Naive thymus-derived CD4-positive, alpha-beta T cell (primary cell): Measurements from ENCODE around the gene TIMP2. TPM values are rescaled to one million over a fixed set of nuclear protein-coding genes. Genes with fewer than 3 reads are reported as not detected.

Source experiments
- ATAC-seq: fragments of 150-1000 bp; cut with Tn5 transposase; 2 replicates; pipeline ENCODE4 v1.10.0; 2021; ENCODE audit warnings: mild to moderate bottlenecking, moderate library complexity
- CTCF ChIA-PET: fragments of 350-600 bp; sonication (Branson Sonifier 250); formaldehyde crosslinking; loops from one replicate; lab custom pipeline; 2021; ENCODE audit warnings: antibody characterized with exemption; lab: Charles Lee
- POLR2A ChIA-PET: fragments of 350-600 bp; sonication (Branson Sonifier 250); formaldehyde crosslinking; loops from one replicate; lab custom pipeline; 2021; ENCODE audit warnings: antibody characterized with exemption, inconsistent platforms; lab: Charles Lee
- DNase-seq, 9 donors: peaks; one replicate each; pipeline versions ENCODE4 v3.0.0 to v3.0.0-alpha.2; 2020 to 2022; ENCODE audit warnings: mixed read lengths in 1 of 9
- H3K27ac ChIP-seq: one replicate; pipeline ENCODE4 v1.7.0; 2013; ENCODE audit warnings: mild to moderate bottlenecking, low read depth, low read length, moderate library complexity
- H3K27me3 ChIP-seq, 2 donors: one replicate each; pipeline ENCODE4 v1.7.0; 2013; ENCODE audit warnings: low read length in 2 of 2, mild to moderate bottlenecking in 2 of 2, moderate library complexity in 2 of 2; ENCODE audit not compliant: control insufficient read depth in 2 of 2, insufficient read depth in 2 of 2
- H3K36me3 ChIP-seq, 3 experiments: 1 replicate in 2 of 3; 2 replicates in 1 of 3; pipeline ENCODE4 v1.7.0; 2013; ENCODE audit warnings: low read length in 3 of 3, mild to moderate bottlenecking in 3 of 3, moderate library complexity in 1 of 3; ENCODE audit not compliant: insufficient read depth in 3 of 3, control insufficient read depth in 2 of 3
- H3K4me1 ChIP-seq, 2 donors: one replicate each; pipeline ENCODE4 v1.7.0; 2013; ENCODE audit warnings: low read length in 2 of 2, mild to moderate bottlenecking in 2 of 2, moderate library complexity in 1 of 2; ENCODE audit not compliant: control insufficient read depth in 2 of 2, insufficient read depth in 2 of 2
- H3K4me3 ChIP-seq: 2 replicates; pipeline ENCODE4 v1.7.0; 2013; ENCODE audit warnings: mild to moderate bottlenecking, low read length
- H3K9me3 ChIP-seq, 3 experiments: 1 replicate in 2 of 3; 2 replicates in 1 of 3; pipeline ENCODE4 v1.7.0; 2013; ENCODE audit warnings: low read length in 3 of 3; ENCODE audit not compliant: control insufficient read depth in 2 of 3
- H3K27ac Mint-ChIP-seq, 9 donors: one replicate each; pipeline ENCODE4 v1.8.0; 2020 to 2022; ENCODE audit warnings: mixed read lengths in 9 of 9, mild to moderate bottlenecking in 8 of 9, moderate library complexity in 5 of 9, inconsistent platforms in 2 of 9
- H3K27me3 Mint-ChIP-seq, 5 donors: one replicate each; pipeline ENCODE4 v1.8.0; 2021 to 2022; ENCODE audit warnings: mixed read lengths in 5 of 5, mild to moderate bottlenecking in 1 of 5
- H3K36me3 Mint-ChIP-seq, 5 donors: one replicate each; pipeline ENCODE4 v1.8.0; 2020 to 2022; ENCODE audit warnings: mixed read lengths in 5 of 5, mild to moderate bottlenecking in 3 of 5, inconsistent platforms in 1 of 5
- H3K4me1 Mint-ChIP-seq, 7 donors: one replicate each; pipeline ENCODE4 v1.8.0; 2020 to 2022; ENCODE audit warnings: mixed read lengths in 7 of 7, mild to moderate bottlenecking in 3 of 7, inconsistent platforms in 1 of 7
- H3K4me3 Mint-ChIP-seq, 10 donors: one replicate each; pipeline ENCODE4 v1.8.0; 2020 to 2022; ENCODE audit warnings: mild to moderate bottlenecking in 10 of 10, mixed read lengths in 10 of 10, moderate library complexity in 6 of 10, inconsistent platforms in 2 of 10
- H3K9me3 Mint-ChIP-seq, 11 donors: one replicate each; pipeline ENCODE4 v1.8.0; 2020 to 2022; ENCODE audit warnings: mixed read lengths in 11 of 11, mild to moderate bottlenecking in 4 of 11, inconsistent platforms in 1 of 11, moderate library complexity in 1 of 11
- intact Hi-C, 2 donors: fragments of 100-400 bp; cut with micrococcal nuclease; formaldehyde crosslinking; loops; one replicate each; pipeline ENCODE4 v1.15.1; 2023
- polyA plus RNA-seq, 2 donors: library from polyadenylated mRNA; unstranded; fragments of 300-500 nt; fragmentation: Illumina TruSeq; gene quantifications; one replicate each; pipeline ENCODE4 v1.2.3, GENCODE V29; 2021
- total RNA-seq, 6 experiments: library from RNA in 5 of 6; stranded (reverse) in 5 of 6; gene quantifications; 1 replicate in 5 of 6; 2 replicates in 1 of 6; pipeline ENCODE4 v1.2.3 and lab custom pipeline; 2021 to 2026

Gene TIMP2
- total and polyA plus RNA-seq, 7 experiments from 2014 or later, result 0.23 to 46.1 (median 5.7) TPM

- H3K9me3 ChIP-seq, result no peaks in the 10 kb centered on the region
- no peaks in the 10 kb centered on the region for H3K4me1 ChIP-seq
- H3K27ac ChIP-seq, result no peak overlapping the region
- intact Hi-C loops, result no loop called here
- no peaks in the 10 kb centered on the region for H3K36me3 ChIP-seq
- no peaks in the 10 kb centered on the region for H3K27me3 ChIP-seq
- H3K36me3 Mint-ChIP-seq, result no peaks in the 10 kb centered on the region
- POLR2A ChIA-PET, result no interaction called here
- H3K27ac Mint-ChIP-seq, result no peak overlapping the region
- no peak for DNase-seq
- CTCF ChIA-PET, result no interaction called here
- H3K27me3 Mint-ChIP-seq, result peaks cover 0 to 3% (median 0%) of the 10 kb centered on the region in 5 donors
- H3K4me3 Mint-ChIP-seq, result no peak overlapping the region
- no peak for ATAC-seq
- H3K4me3 ChIP-seq, result no peak overlapping the region
- H3K4me1 Mint-ChIP-seq, result peaks cover 0 to 11% (median 0%) of the 10 kb centered on the region in 7 donors
- no peaks in the 10 kb centered on the region for H3K9me3 Mint-ChIP-seq
Observed at GRCh38 chr17:78898947-78899346, 26.2 kb downstream of the TIMP2 start.

- Mint-ChIP-seq H3K27me3 (no peaks in the 10 kb centered on the region), H3K27ac (no peak overlapping the region), H3K36me3 (no peaks in the 10 kb centered on the region), H3K9me3 (no peaks in the 10 kb centered on the region), H3K4me1 (peaks cover 0 to 6% (median 0%) of the 10 kb centered on the region in 7 donors), H3K4me3 (no peak overlapping the region)
- Histone ChIP-seq H3K4me3 (no peak overlapping the region), H3K27me3 (no peaks in the 10 kb centered on the region), H3K36me3 (no peaks in the 10 kb centered on the region), H3K4me1 (no peaks in the 10 kb centered on the region), H3K27ac (no peak overlapping the region), H3K9me3 (no peaks in the 10 kb centered on the region)
- ATAC-seq (no peak), DNase-seq (no peak)
- POLR2A ChIA-PET, result no interaction called here
- intact Hi-C loops, result no loop called here
- CTCF ChIA-PET, result interaction anchor here (1.2 kb wide), 1 partner anchor 33 kb away, joined by 4 read pairs; no protein-coding TSS in a partner anchor
Observed at GRCh38 chr17:78898075-78898836, 26.9 kb downstream of the TIMP2 start.

DNA sequence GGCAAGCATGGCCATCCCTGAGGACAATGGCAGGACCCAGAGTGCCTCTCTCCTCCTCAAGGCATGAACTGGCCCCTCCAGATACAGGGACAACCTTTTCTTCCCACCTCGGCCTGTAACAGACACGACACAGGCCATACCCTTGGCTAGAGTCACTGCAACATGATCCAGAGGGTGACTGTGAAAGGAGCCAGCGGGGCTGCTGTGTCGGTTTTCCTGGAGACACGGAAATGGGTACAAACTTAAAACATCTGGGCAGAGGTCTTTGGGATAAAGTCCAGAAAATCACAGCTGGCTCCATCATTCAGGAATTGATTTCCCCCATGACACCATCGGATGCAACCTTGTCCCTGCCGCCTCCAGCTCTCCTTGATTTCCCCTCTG, 27.5 kb downstream of the TIMP2 start:
- DNase-seq (no peak), ATAC-seq (no peak)
- Mint-ChIP-seq H3K4me3 (no peak overlapping the region), H3K4me1 (peaks cover 0 to 10% (median 3%) of the 10 kb centered on the region in 7 donors), H3K9me3 (no peaks in the 10 kb centered on the region), H3K27ac (peak overlapping the region in 1 of 9 donors; percentile 55), H3K36me3 (no peaks in the 10 kb centered on the region), H3K27me3 (no peaks in the 10 kb centered on the region)
- H3K4me1 ChIP-seq, result no peaks in the 10 kb centered on the region
- ChIA-PET CTCF (interaction anchor here (1.2 kb wide), 1 partner anchor 32 kb away, joined by 4 read pairs; no protein-coding TSS in a partner anchor), POLR2A (no interaction called here)
- H3K27me3 ChIP-seq, result no peaks in the 10 kb centered on the region
- no peak overlapping the region for H3K27ac ChIP-seq
- intact Hi-C loops, result no loop called here
- H3K9me3 ChIP-seq, result no peaks in the 10 kb centered on the region
- H3K4me3 ChIP-seq, result no peak overlapping the region
- no peaks in the 10 kb centered on the region for H3K36me3 ChIP-seq

DNA sequence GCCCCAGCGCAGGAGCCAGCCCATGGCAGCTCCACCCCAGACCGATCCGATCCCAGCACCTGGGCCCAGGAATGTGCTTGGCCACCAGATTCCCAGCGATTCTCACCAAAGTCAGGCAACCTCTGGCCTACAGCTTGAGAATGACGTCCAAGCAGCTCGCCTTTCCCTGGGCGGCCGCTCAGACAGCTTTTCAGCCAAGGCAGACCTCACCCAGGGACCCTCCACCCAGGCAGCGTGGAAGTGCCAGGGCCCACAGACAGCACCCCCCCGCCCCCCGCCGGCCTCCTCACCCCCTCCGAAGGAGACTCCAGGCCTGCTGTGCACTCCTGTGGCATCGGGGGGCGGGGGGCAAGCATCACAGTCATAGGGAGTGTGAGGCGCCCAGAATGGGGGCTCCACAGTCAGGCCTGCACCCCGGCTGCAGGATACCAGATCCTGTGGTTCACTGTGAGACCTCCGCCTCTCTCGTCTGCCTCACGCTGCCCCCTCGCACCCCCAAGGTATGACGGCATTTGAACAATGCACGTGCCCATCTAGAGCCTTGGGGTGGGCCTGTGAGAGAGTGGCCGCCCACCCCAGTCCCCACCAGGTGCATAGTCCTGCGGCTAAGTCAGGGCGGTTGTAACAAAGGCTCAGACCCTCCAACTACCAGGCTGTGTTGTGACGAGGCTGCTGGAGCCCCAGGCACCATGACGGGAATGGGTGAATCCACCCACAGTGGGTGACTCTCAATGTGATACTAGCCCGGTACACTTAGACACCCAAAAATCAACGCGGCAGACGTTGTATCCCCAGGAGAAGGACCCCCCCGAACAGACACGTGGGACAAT, 28.1 kb downstream of the TIMP2 start:
- H3K27ac ChIP-seq, result no peak overlapping the region
- H3K4me1 Mint-ChIP-seq, result peaks cover 0 to 14% (median 6%) of the 10 kb centered on the region in 7 donors
- intact Hi-C loops, result no loop called here
- no peaks in the 10 kb centered on the region for H3K36me3 ChIP-seq
- no peaks in the 10 kb centered on the region for H3K36me3 Mint-ChIP-seq
- no peak for ATAC-seq
- ChIA-PET POLR2A (no interaction called here), CTCF (interaction anchor here (1.2 kb wide), 1 partner anchor 32 kb away, joined by 4 read pairs; no protein-coding TSS in a partner anchor)
- H3K4me3 ChIP-seq, result no peak overlapping the region
- H3K27ac Mint-ChIP-seq, result peak overlapping the region in 1 of 9 donors; percentile 55
- H3K4me1 ChIP-seq, result no peaks in the 10 kb centered on the region
- H3K27me3 Mint-ChIP-seq, result no peaks in the 10 kb centered on the region
- no peaks in the 10 kb centered on the region for H3K9me3 ChIP-seq
- no peak overlapping the region for H3K4me3 Mint-ChIP-seq
- H3K9me3 Mint-ChIP-seq, result no peaks in the 10 kb centered on the region
- no peaks in the 10 kb centered on the region for H3K27me3 ChIP-seq
- no peak for DNase-seq

DNA sequence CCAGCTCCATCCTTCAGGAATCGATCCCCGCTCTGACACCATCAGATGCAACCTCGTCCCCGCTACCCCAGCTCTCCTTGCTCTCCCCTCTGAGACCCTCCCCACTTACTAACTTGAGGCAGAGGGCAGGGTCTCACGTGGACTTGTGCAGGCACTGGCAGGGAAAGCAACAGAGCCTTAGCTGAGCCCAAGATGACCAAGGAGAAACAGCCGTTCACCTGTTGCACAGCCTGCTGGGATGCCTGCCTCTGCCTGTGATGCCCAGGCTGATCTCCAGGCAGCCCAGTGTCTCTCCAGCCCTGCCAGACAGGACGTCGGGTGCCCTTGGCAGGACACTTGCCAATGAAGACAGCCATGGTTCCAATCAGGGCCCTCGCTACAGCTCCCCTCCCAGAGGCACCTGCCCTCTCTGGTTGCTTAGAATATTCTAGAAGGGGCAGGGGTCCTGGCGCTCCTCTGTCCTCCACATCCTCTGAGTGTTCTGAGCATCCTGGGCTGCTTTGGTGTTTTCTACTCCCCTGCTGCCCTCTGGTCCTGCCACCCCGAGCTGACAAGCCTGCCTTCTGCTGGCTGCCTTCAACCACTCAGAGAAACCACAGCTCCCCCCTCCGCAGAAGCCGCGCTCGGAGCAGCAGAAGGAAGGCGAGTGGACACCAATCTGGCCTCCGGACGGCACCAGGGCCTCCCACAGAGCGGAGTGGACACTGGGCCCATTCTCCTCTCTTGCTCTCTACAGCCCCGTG, 28.9 kb downstream of the TIMP2 start:
- Histone ChIP-seq H3K27me3 (no peaks in the 10 kb centered on the region), H3K4me1 (peaks cover 0 to under 1% of the 10 kb centered on the region in 2 donors), H3K36me3 (no peaks in the 10 kb centered on the region), H3K27ac (no peak overlapping the region), H3K9me3 (no peaks in the 10 kb centered on the region), H3K4me3 (no peak overlapping the region)
- H3K4me1 Mint-ChIP-seq, result peaks cover 6 to 22% (median 14%) of the 10 kb centered on the region in 7 donors
- ChIA-PET POLR2A (no interaction called here), CTCF (no interaction called here)
- no peaks in the 10 kb centered on the region for H3K36me3 Mint-ChIP-seq
- H3K9me3 Mint-ChIP-seq, result no peaks in the 10 kb centered on the region
- H3K27me3 Mint-ChIP-seq, result no peaks in the 10 kb centered on the region
- DNase-seq (no peak), ATAC-seq (no peak)
- H3K4me3 Mint-ChIP-seq, result no peak overlapping the region
- intact Hi-C loops, result no loop called here
- H3K27ac Mint-ChIP-seq, result peak overlapping the region in 1 of 9 donors; percentile 14

DNA sequence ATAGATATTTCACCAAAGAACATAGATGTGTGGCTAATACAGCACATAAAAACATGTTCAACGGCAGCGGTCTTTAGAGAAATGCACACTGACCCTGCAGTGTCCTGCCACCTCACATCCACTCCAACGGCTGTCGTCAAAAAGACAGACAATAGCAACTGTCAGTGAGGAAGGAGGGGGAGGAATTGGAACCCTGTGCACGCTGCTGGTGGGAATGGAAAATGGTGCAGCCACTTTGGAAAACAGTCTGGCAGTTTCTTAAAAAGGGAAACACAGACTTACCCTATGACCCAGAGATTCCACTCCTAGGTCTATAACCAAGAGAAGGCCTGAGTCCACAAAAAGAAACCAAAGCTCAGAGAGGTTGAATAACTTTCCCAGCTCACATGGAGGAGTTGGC, 29.9 kb downstream of the TIMP2 start:
- Mint-ChIP-seq H3K27ac (no peak overlapping the region), H3K27me3 (no peaks in the 10 kb centered on the region), H3K4me1 (peaks cover 13 to 30% (median 23%) of the 10 kb centered on the region in 7 donors), H3K36me3 (no peaks in the 10 kb centered on the region), H3K9me3 (no peaks in the 10 kb centered on the region), H3K4me3 (no peak overlapping the region)
- ATAC-seq, result no peak
- POLR2A ChIA-PET, result no interaction called here
- CTCF ChIA-PET, result no interaction called here
- no peaks in the 10 kb centered on the region for H3K9me3 ChIP-seq
- H3K36me3 ChIP-seq, result no peaks in the 10 kb centered on the region
- no peaks in the 10 kb centered on the region for H3K27me3 ChIP-seq
- no peak for DNase-seq
- H3K27ac ChIP-seq, result no peak overlapping the region
- intact Hi-C loops, result no loop called here
- H3K4me1 ChIP-seq, result peaks cover 0 to 8% of the 10 kb centered on the region in 2 donors
- H3K4me3 ChIP-seq, result no peak overlapping the region
